SKM-1 treated with dmso at 0.1 percent for 144 hours (cell line): ENCODE results near the gene NPRL2.
A peak's percentile ranks its signal among the peaks of the same experiment; 100 is the strongest.

ENCODE experiments used
- DNase-seq: peaks from one replicate; lab custom pipeline; 2025; ENCODE audit not compliant: unreplicated experiment; lab: John Stamatoyannopoulos, UW

Gene NPRL2

GRCh38 chr3:50351323-50351697, 735 bp upstream of the NPRL2 start:
- no peak for DNase-seq

- no peak for DNase-seq
These were observed 405 bp downstream of the NPRL2 start for GRCh38 chr3:50350213-50350526.

GRCh38 chr3:50347187-50347813, 3.3 kb downstream of the NPRL2 start:
- DNase-seq = peak; percentile 15

GRCh38 chr3:50345586-50346234, 4.9 kb downstream of the NPRL2 start, which contains the start of gene ZMYND10:
Gene ZMYND10, minus strand, starts transcription at chr3:50345732. Its CDS starts 153 bp downstream, at chr3:50345579.
- no peak for DNase-seq

GRCh38 chr3:50345008-50345407, 5.6 kb downstream of the NPRL2 start:
- DNase-seq = no peak

- DNase-seq = no peak
These were observed 7.6 kb downstream of the NPRL2 start for GRCh38 chr3:50342813-50343633.

GRCh38 chr3:50341996-50342650, 8.5 kb downstream of the NPRL2 start:
- no peak for DNase-seq

GRCh38 chr3:50341537-50341936, 9.0 kb downstream of the NPRL2 start:
- no peak for DNase-seq

- DNase-seq = peak; percentile 95
These were observed 9.9 kb downstream of the NPRL2 start, which contains the start of gene RASSF1 for GRCh38 chr3:50340448-50341329. Gene RASSF1, minus strand, starts transcription at chr3:50340836. Its CDS starts 31 bp downstream, at chr3:50340805.

- DNase-seq = no peak
These were observed 10.5 kb downstream of the NPRL2 start for GRCh38 chr3:50340147-50340447.

- no peak for DNase-seq
These were observed 11.0 kb downstream of the NPRL2 start for GRCh38 chr3:50339485-50340146.

- peak; percentile 44 for DNase-seq
These were observed 11.6 kb downstream of the NPRL2 start for GRCh38 chr3:50338965-50339364.

- peak; percentile 98 for DNase-seq
These were observed 13.3 kb downstream of the NPRL2 start for GRCh38 chr3:50337175-50337861.

- no peak for DNase-seq
These were observed 14.0 kb downstream of the NPRL2 start for GRCh38 chr3:50336452-50337174.

- DNase-seq = no peak
These were observed 16.1 kb downstream of the NPRL2 start for GRCh38 chr3:50334339-50335075.

- DNase-seq = no peak
These were observed 16.7 kb downstream of the NPRL2 start for GRCh38 chr3:50333744-50334328.

GRCh38 chr3:50331364-50331907, 19.1 kb downstream of the NPRL2 start:
- no peak for DNase-seq

- no peak for DNase-seq
These were observed 20.2 kb downstream of the NPRL2 start for GRCh38 chr3:50330330-50330729.
